NOMO-1 treated with DMSO at 0.1 percent for 48 hours (cell line): ENCODE data around the gene ZNF608.

Source experiments
- DNase-seq: peaks from one replicate; lab custom pipeline; 2025; ENCODE audit not compliant: unreplicated experiment; lab: John Stamatoyannopoulos, UW

The ZNF608 gene

DNA sequence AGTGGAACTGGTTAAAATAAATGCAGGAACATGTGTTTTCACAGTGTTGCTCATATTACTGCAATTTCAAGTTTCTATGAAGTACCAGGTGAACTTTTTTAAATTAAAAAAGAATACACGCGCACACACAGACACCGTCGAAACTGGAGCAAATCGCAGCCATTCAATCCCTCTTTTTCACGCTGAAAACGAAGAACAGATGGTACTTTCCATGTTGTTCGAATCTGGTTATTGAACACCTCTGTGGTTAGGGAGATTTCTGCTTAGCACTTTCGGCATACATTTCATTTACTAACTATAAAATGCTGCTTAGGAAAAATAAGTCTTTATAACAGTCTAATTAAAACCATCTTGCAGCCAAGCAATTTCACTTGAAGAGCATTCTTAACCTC, 6.8 kb downstream of the ZNF608 start:
- DNase-seq: no peak

DNA sequence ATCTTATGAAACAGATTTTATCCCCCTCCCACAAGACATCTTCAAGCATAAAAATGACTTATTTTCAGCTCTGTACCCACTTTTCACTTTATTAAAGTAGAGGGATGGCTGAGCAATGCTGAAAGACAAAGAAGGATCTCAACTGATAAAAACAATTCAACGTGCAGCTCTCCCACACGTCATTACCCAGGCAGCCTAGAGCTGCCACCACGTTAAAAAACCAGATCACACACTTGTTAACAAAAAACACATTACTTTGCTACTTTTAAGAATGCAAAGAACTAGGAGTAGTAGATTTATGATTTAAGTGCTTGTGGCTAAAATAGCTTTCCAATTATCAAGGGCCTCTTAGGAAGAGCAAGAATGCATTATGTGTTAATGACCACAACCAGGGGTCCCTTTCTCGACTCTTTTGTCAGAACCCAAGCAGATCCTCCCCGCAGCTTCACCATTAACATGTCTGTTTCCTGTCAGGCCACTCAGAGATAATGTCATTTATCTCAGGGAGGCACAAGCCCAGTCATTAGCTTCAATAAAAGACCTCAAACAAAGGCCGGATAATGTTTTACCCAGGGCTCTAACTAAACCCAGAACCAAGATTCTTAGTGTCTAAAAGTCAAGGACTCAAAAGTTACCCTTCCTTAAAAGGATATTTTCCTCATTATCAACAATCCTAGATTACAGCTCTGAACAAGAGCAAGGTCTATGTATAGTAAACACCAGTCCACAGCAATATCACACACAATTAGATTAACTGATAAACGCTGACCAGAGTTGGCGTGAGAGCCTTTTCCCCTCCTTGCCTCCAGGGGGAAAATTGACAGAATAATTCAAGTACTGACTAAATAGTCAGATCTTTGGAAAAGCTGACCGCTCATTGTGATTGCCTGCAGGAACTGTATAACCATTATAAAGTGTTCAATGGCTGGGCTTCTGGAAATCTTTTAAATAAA, 7.5 kb downstream of the ZNF608 start:
- DNase-seq: no peak

DNA sequence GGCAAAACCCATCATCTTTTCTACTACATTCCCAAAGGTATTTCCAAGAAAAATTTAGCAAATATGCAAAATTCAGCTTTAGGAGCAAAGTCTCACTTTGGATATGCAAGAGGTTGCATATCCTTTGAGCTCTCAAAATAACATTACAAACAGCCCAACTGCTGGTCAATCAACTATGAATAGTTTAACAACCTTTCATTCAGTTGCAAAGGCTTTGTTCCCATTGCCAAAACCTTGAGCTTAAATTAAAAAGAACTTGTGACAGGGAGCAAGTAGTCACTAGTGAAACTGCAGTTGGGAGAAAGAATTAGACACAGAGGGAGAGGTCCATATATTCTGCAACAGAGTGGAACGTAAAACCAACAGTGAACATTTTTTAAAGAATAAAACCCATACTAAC, 8.8 kb downstream of the ZNF608 start:
- DNase-seq: no peak

- DNase-seq: no peak
These were observed 9.6 kb downstream of the ZNF608 start for GRCh38 chr5:124736805-124737188.

- DNase-seq: no peak
These were observed 10.2 kb downstream of the ZNF608 start for GRCh38 chr5:124736082-124736804.

- DNase-seq: no peak
These were observed 11.1 kb downstream of the ZNF608 start for GRCh38 chr5:124735169-124735858.

GRCh38 chr5:124734574-124735168, 11.8 kb downstream of the ZNF608 start:
- DNase-seq: no peak

DNA sequence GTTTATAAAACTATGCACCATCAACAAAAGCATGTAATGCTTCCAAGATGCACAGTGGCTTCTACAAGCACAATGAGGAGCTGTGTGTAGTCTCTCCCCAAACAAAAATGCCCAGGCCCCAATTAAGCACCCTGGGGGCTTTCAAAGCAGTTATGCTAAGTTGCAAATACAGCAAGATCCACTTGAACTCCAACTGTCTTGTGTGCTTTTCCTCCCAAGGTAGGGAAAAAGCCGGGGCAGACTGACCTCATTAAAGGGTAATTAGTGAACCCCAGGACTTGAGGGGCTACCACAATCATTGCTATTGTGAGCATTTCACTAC, 13.1 kb downstream of the ZNF608 start:
- no peak for DNase-seq

DNA sequence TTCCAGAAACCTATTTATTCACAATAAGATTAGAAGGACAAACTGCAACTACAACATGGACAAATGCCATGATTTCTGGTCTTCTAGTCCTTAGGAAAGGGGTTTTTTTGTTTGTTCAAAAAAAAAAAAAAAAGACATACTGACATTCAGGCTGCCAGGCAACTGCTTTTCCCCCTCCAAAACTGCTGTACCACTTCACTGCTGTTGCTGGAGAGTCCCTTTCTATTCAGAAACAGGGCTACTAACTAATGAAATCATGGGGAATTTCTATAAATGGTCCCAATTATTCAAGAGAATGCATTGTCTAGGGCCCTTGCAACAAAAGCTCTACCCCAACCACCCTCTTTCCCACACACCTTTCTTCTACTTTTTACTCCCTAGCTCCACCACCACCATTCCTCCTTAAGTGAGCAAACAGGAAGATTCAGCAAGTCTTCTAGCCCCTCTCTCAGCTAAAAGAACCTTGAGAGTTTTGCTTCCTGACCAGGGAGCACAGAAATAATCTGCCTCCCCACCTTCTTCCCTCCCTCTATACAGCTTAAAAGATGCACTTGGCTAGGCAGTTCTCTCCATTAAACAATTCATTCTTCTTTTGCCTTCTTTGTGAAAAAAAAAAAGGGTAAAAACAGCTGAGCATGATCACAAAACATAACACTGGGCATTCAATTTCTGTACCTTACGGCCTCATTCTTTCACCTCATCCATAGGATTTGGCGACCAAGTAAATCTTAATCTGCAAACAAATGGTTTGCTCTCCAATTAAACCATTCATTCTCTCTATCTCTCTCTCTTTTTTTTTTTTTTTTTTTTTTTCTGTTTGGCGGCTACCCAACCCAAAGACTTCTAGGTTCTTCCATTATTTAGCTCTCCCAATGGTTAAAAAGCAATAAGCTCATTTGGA, 13.8 kb downstream of the ZNF608 start:
- no peak for DNase-seq

DNA sequence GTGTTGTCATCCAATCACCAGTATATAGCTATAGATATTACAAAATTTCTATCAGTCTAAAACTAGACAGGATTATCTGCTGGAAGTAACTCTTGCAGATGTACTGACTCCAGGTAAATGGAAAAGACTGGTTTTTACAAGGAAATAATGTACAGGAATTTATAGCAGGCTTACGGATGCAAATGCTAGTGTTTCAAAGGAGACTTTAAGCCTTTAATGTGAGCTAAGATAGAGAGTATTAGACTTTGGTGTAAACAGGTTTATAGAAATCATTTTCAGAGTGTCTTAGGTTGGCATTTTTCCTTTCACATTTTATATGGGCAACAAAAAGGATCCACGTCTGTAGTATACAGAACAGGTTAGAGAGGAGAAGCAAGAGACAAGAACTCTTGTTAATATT, 16.1 kb downstream of the ZNF608 start:
- no peak for DNase-seq

DNA sequence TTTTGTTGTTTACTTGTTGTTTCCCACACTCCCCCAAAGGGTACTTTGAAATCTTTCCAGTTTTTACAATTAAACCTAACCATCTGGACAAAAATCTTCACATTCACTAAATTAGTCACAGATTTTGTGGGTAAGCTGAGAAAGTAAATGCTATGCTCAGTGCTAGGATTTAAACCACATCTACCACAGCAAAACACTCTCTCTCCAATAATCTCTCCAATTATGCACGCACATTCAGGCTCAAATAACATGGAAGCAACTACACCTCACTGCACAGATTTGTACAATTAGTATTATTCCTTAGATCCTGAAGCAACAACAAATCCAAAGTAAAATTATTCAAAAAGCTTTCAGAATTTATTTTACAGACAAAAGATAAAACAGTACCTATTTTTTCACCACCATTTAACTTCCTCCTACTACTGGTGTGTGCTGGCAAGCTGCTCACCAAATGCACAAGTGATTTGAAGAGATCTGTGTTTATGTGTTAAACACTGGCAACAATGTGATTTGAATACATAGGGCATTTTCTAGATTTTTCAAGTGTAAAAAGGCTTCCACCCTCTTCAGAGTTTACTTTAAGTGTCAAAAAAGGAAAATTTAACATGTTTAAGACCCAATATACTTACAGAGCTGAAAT, 16.6 kb downstream of the ZNF608 start:
- no peak for DNase-seq

DNA sequence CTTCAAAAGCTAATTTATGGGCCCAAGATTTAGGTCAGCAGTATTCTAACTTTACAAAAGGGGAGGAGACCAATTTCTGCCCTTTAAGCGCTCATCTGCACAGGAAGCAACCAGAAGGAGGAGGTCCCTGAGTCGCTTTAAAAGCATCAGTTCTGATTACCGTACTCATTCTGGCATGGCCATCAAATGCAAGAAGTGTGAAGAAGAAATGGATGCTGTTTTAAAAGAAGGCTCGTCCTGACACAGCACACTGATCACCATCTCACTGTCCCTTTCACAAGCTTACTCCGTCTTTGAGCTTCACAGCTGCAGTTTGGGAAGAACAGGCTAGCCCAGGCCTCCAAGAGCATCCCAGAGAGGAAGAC, 17.5 kb downstream of the ZNF608 start:
- no peak for DNase-seq

DNA sequence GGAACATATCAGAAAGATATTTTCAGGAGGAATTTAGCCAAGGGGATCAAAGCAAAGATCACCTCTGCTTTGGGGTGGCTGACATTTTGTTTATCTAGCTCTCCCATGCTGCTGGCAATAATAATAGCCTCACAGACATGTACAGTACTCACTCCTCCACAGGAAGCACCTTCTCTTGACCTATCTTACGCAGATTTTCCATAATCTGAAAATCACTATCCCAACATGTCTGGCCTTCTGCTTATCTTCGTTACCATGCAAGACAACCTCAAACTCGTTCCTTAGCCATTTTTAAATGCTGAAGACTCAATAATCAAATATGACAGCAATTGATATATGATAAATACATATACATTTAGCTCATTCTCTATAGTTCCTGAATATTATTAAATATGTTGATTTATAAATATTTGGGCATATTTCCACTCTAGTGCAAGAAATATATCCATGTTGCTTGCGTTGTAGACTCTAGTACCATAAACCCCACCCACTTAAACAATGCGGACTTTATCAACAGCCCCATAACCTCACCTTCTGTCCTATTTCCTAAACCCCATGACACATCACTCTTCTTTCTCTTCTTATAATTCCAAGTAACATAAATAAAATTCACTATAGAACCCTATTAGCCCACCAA, 18.0 kb downstream of the ZNF608 start:
- DNase-seq: no peak

GRCh38 chr5:124726631-124727362, 19.6 kb downstream of the ZNF608 start:
- DNase-seq: no peak

GRCh38 chr5:124725622-124726258, 20.7 kb downstream of the ZNF608 start:
- DNase-seq: no peak

DNA sequence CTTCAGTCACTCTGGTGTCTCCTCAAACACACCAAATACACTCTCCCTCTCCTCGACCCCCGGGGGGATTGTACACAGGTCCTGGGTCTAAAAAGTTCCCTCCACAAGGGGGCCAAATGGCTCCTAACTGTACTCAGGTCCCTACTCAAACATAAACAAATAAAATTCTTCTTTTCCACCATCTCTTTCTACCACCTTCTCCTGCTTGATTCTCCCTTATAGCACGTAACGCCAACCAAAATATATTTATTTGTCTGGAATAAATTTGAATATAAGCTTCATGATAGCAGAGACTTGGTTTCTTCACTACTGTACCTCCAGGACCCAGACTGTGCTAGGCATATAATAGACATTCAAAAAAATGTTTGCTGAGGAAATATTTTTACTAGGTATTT, 21.4 kb downstream of the ZNF608 start:
- no peak for DNase-seq

DNA sequence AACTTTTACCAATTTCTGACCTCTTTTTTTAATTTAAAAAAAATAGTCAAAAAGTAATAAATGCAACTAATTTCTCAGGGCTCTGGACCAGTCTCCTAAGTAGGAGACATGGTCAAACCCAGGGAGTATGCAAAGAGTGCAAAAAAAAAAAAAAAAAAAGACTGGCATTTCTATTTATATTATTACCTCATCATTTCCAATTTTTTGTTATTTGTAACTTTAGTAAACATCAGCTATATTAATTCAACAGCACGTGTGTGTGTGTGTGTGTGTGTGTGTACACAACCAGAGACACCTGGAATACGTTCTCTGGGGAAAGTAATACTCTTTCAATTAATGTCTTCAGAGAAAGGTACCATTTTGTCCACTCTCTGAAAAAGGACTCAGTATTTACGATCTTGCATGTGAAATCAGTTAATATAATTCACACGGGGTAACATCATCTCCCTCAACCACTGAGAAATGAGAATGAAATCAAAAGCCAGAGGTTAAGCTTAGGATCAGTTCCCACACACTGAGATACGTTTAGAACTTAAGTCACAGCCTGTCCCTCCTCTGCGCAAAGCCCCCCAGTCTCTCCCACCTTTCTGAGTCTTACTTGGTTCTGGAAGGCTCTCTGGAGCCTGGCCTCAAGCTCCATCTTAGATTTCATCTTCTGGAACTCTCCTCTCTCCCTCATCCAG, 21.9 kb downstream of the ZNF608 start:
- DNase-seq: no peak

GRCh38 chr5:124721229-124721735, 25.2 kb downstream of the ZNF608 start:
- no peak for DNase-seq
